Kidney epithelial cell (primary cell): Measurements from ENCODE around the gene TEF. TPM values are rescaled to one million over a fixed set of nuclear protein-coding genes. Genes with fewer than 3 reads are reported as not detected.

Experiments
- DNase-seq: peaks from one replicate; pipeline ENCODE4 v3.0.0-alpha.2; 2010; ENCODE audit warnings: low read depth
- H3K27me3 ChIP-seq: 2 replicates; pipeline ENCODE4 v1.6.0; 2011; ENCODE audit warnings: low read length; ENCODE audit not compliant: control insufficient read depth, insufficient read depth
- H3K36me3 ChIP-seq: 2 replicates; pipeline ENCODE4 v1.5.1; 2011; ENCODE audit warnings: low read length; ENCODE audit not compliant: control insufficient read depth, insufficient read depth
- H3K4me3 ChIP-seq: 2 replicates; pipeline ENCODE4 v1.5.1; 2011; ENCODE audit warnings: low read depth, mild to moderate bottlenecking, control low read depth, low read length
- total RNA-seq: library from RNA; depleted of rRNA; stranded (reverse); fragments of >200 nt; gene quantifications from 2 replicates; pipeline ENCODE4 v1.2.3, GENCODE V29; 2015
- TF ChIP-seq, protein P1 (sequence below): IDR thresholded peaks from 2 replicates; pipeline ENCODE4 v1.5.1; 2011; ENCODE audit warnings: mild to moderate bottlenecking, moderate library complexity, low read length, control low read depth, inconsistent platforms; ENCODE audit not compliant: insufficient read depth, poor library complexity, severe bottlenecking

The TEF gene
- total RNA-seq, 1 donor from 2014 or later: 4.0 TPM

GRCh38 chr22:41367680-41368542 is 13.8 kb upstream of the TEF start:
- TF ChIP-seq, protein P1, sequence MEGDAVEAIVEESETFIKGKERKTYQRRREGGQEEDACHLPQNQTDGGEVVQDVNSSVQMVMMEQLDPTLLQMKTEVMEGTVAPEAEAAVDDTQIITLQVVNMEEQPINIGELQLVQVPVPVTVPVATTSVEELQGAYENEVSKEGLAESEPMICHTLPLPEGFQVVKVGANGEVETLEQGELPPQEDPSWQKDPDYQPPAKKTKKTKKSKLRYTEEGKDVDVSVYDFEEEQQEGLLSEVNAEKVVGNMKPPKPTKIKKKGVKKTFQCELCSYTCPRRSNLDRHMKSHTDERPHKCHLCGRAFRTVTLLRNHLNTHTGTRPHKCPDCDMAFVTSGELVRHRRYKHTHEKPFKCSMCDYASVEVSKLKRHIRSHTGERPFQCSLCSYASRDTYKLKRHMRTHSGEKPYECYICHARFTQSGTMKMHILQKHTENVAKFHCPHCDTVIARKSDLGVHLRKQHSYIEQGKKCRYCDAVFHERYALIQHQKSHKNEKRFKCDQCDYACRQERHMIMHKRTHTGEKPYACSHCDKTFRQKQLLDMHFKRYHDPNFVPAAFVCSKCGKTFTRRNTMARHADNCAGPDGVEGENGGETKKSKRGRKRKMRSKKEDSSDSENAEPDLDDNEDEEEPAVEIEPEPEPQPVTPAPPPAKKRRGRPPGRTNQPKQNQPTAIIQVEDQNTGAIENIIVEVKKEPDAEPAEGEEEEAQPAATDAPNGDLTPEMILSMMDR: no peak
- no peak for DNase-seq
- Histone ChIP-seq H3K27me3 (peaks cover 3% of the 10 kb centered on the region), H3K4me3 (no peak overlapping the region), H3K36me3 (no peaks in the 10 kb centered on the region)

- H3K27me3 ChIP-seq: peaks cover 3% of the 10 kb centered on the region
- H3K36me3 ChIP-seq: no peaks in the 10 kb centered on the region
- no peak overlapping the region for H3K4me3 ChIP-seq
- TF ChIP-seq, protein P1: no peak
- no peak for DNase-seq
Measured at GRCh38 chr22:41368543-41369423, 13.0 kb upstream of the TEF start.

DNA sequence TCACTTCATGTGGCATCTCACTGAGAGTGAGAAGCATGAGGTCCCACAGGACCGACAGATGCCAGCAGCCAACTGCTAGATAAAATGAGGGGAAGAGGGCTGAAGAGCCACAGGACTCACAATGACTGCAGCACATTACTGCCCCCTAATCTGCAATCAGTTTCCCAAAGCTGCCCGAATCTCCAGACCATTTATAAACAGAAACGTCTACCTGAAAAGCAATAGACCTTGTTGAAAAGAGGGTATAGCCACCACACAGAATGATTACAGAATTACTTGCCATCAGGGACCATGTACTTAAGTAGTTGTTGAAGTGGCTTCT is 12.4 kb upstream of the TEF start:
- DNase-seq: no peak
- Histone ChIP-seq H3K36me3 (no peaks in the 10 kb centered on the region), H3K27me3 (peaks cover 3% of the 10 kb centered on the region), H3K4me3 (no peak overlapping the region)
- TF ChIP-seq, protein P1: no peak

- Histone ChIP-seq H3K36me3 (no peaks in the 10 kb centered on the region), H3K4me3 (no peak overlapping the region), H3K27me3 (peaks cover 3% of the 10 kb centered on the region)
- TF ChIP-seq, protein P1: no peak
- no peak for DNase-seq
Measured at GRCh38 chr22:41369837-41370236, 11.9 kb upstream of the TEF start.

- no peak overlapping the region for H3K4me3 ChIP-seq
- TF ChIP-seq, protein P1: no peak
- no peaks in the 10 kb centered on the region for H3K36me3 ChIP-seq
- DNase-seq: no peak
- peaks cover 2% of the 10 kb centered on the region for H3K27me3 ChIP-seq
Measured at GRCh38 chr22:41377846-41378245, 3.9 kb upstream of the TEF start.

DNA sequence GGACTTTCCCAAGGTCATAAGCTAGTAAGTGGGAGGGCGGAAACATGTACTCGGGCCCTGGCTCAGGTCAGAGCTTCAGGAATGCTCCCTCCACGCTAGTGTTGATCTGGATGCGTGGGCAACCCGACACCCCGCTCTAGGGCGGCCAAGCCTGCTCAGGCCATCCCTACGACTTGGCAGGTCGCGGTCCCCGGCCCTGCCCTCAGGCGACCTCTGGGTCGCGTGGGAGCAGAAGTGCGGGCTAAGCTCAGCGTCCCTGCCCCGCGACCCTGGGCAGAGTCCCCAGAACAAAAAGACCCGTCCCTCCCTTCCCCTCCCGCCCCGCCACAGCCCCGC is 781 bp upstream of the TEF start:
- H3K27me3 ChIP-seq: peaks cover 2% of the 10 kb centered on the region
- DNase-seq: peak; percentile 69
- peak overlapping the region; percentile 78 for H3K4me3 ChIP-seq
- TF ChIP-seq, protein P1: no peak
- H3K36me3 ChIP-seq: no peaks in the 10 kb centered on the region
